Measurements from ENCODE around the gene CELSR3. TPM values are rescaled to one million over a fixed set of nuclear protein-coding genes. Genes with fewer than 3 reads are reported as not detected.
A peak's percentile ranks its signal among the peaks of the same experiment; 100 is the strongest.

The CELSR3 gene
- total RNA-seq, 1 experiment from 2014 or later: 23.9 TPM

DNA sequence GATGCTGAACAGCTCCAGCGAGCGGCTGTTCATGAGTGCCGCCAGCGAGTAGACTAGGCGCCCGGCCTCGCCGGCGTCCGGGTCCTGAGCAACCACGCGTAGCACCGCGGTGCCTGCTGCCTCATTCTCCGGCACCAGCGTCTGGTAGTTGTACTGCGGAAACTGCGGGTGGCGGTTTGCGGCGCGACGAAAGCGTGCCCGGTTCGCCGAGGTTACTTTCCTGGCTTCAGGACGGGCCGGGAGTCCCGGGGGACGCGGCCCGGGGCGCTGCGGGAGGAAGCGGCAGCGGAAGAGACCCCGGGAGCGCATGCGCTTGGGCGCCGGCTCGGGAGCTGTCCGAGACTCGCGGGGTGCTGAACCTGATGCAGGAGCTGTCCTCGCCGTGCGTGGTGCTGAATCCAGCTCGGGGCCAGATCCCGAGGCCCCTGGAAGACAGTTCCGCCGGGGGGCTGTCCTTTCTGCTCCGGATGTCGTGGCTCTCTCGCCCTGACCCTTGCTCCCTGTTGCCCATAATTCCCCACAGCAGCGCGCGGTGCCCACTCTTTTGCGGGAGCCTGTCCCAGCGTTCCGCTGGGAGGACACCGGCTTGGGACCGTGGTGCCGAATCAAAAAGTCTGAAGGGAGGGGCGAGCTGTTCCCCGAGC, 1.1 kb downstream of the CELSR3 start:
- Histone ChIP-seq H2AK5ac (ENCODE audit: insufficient read length, low read length) (no peak overlapping the region), H3K4me2 (ENCODE audit: insufficient read depth, insufficient read length, low read length) (peak overlapping the region; percentile 63), H2BK5ac (ENCODE audit: insufficient read length, low read length) (no peak overlapping the region), H3K18ac (ENCODE audit: insufficient read length, low read depth, low read length) (no peak overlapping the region), H3K9me3 (ENCODE audit: control insufficient read depth, low read depth, low read length) (no peaks in the 10 kb centered on the region), H3K27ac (ENCODE audit: insufficient read length, low read depth, low read length) (no peak overlapping the region), H3K23ac (ENCODE audit: insufficient read length, low read depth, low read length) (no peak overlapping the region), H4K20me1 (ENCODE audit: control insufficient read depth, insufficient read depth, insufficient read length) (no peaks in the 10 kb centered on the region), H4K91ac (ENCODE audit: insufficient read length, low read depth, low read length) (no peak overlapping the region), H3K56ac (ENCODE audit: insufficient read length, low read depth, low read length) (no peak overlapping the region), H2BK20ac (ENCODE audit: low read depth, low read length, poor library complexity, severe bottlenecking) (no peak overlapping the region), H2BK120ac (ENCODE audit: low read depth, low read length, poor library complexity, severe bottlenecking) (no peak overlapping the region), H3K23me2 (ENCODE audit: insufficient read length, low read depth, low read length, poor library complexity, severe bottlenecking) (peaks cover 18% of the 10 kb centered on the region), H3K4me1 (ENCODE audit: insufficient read depth, low read length) (no peaks in the 10 kb centered on the region), H3K79me1 (ENCODE audit: insufficient read depth, low read depth, low read length, poor library complexity, severe bottlenecking) (no peaks in the 10 kb centered on the region), H4K5ac (ENCODE audit: insufficient read length, low read depth, low read length) (no peak overlapping the region), H2BK15ac (ENCODE audit: low read depth, low read length) (no peak overlapping the region), H4K8ac (replicated peaks; ENCODE audit: insufficient read length, low read depth, low read length) (no peak overlapping the region), H2AFZ (ENCODE audit: low read length) (no peak overlapping the region), H3K14ac (ENCODE audit: insufficient read depth, low read length) (no peak overlapping the region), H3K79me2 (ENCODE audit: insufficient read depth, low read length) (no peaks in the 10 kb centered on the region), H2BK12ac (ENCODE audit: insufficient read length, low read depth, low read length) (no peak overlapping the region), H3K9ac (ENCODE audit: extremely low read depth, insufficient read length, low read length) (no peak overlapping the region), H3K27me3 (ENCODE audit: insufficient read depth, low read length) (no peaks in the 10 kb centered on the region), H3K4ac (ENCODE audit: low read depth, low read length) (no peak overlapping the region), H3T11ph (ENCODE audit: low read length) (no peak overlapping the region)
- H3K9me3 Mint-ChIP-seq: peaks cover 2 to 3% of the 10 kb centered on the region in 2 experiments; a peak in 2 of 5 replicates
- H3K27ac Mint-ChIP-seq: no peak overlapping the region
- no peak for TF ChIP-seq CTCF (conservative IDR thresholded peaks at IDR 0.05)
- no CpG with 5 or more reads among the region's 67 CpGs for WGBS (ENCODE audit: extremely low coverage, insufficient read length, low lambda C conversion rate)
- H3K4me3 Mint-ChIP-seq: peak overlapping the region; percentile 84 to 88
- peaks cover 25 to 43% (median 35%) of the 10 kb centered on the region in 3 experiments for H3K36me3 Mint-ChIP-seq (ENCODE audit: insufficient read depth in 1 of 3, low read depth in 3 of 3)
- H3K27me3 Mint-ChIP-seq (ENCODE audit: low read depth): peaks cover 4% of the 10 kb centered on the region; the same call in 1 of the 2 replicates
- peak; percentile 87 for DNase-seq
- peaks cover 16 to 23% of the 10 kb centered on the region in 2 experiments for H3K4me1 Mint-ChIP-seq

Data from H9 (cell line).